SK-N-MC (cell line): ENCODE results near the gene TLX2.

Experiments used
- EZH2 ChIP-seq: fragments of 200-600 bp; sonication (generic); IDR thresholded peaks from one replicate; pipeline ENCODE4 v1.6.1; 2017; ENCODE audit warnings: antibody characterized with exemption
- POLR2AphosphoS5 ChIP-seq: IDR thresholded peaks from 2 replicates; pipeline ENCODE4 v1.6.1; 2012; ENCODE audit warnings: mild to moderate bottlenecking, low read depth, low read length, borderline replicate concordance

- TF ChIP-seq EZH2 (no peak), POLR2AphosphoS5 (no peak; the same call in 1 of the 2 replicates)
These were observed 40.7 kb downstream of the TLX2 start for GRCh38 chr2:74554820-74555531.
